A549 (cell line): Measurements from ENCODE around the gene PDS5A. TPM values are rescaled to one million over a fixed set of nuclear protein-coding genes. Genes with fewer than 3 reads are reported as not detected.

Experiments used
- ATAC-seq, 2 experiments: fragments of 200-7000 bp in 1 of 2; fragments of >200 bp in 1 of 2; cut with Nextera tagmentation in 1 of 2; cut with Tn5 transposase in 1 of 2; 3 replicates each; pipeline versions ENCODE4 v1.8.0 to v1.9.1; 2018 to 2020; ENCODE audit warnings: mild to moderate bottlenecking in 1 of 2, moderate library complexity in 1 of 2
- CTCF ChIA-PET: fragments of 300-600 bp; sonication (Branson Sonifier 250); formaldehyde crosslinking; extraction: SDS; loops from one replicate; lab custom pipeline; 2021; ENCODE audit warnings: antibody characterized with exemption, inconsistent platforms; lab: Yijun Ruan, JAX
- POLR2A ChIA-PET: fragments of 350-600 bp; formaldehyde crosslinking; extraction: SDS; loops from one replicate; lab custom pipeline; 2021; ENCODE audit warnings: antibody characterized with exemption, inconsistent platforms; lab: Yijun Ruan, JAX
- DNase-seq, 2 experiments: peaks; one replicate each; pipeline versions ENCODE4 v3.0.0 to v3.0.0-alpha.2; 2011 to 2016; ENCODE audit warnings: low read depth in 1 of 2, low spot score in 1 of 2
- FAIRE-seq: peaks from 2 replicates; lab custom pipeline; 2011; peaks lifted over from hg19 to GRCh38; lab: Jason Lieb, UNC
- H3K27ac ChIP-seq, 2 experiments: fragments of >200 bp; sonication (Bioruptor Twin); formaldehyde crosslinking; 3 replicates each; pipeline ENCODE4 v1.5.1; 2016 to 2017
- H3K4me1 ChIP-seq: fragments of >200 bp; sonication (Bioruptor Twin); formaldehyde crosslinking; 3 replicates; pipeline ENCODE4 v1.6.1; 2016
- H3K4me2 ChIP-seq: fragments of >200 bp; sonication (Bioruptor Twin); formaldehyde crosslinking; 3 replicates; pipeline ENCODE4 v1.6.1; 2016
- H3K4me3 ChIP-seq: fragments of >200 bp; sonication (Bioruptor Twin); formaldehyde crosslinking; 3 replicates; pipeline ENCODE4 v1.5.1; 2016
- H3K9me3 ChIP-seq: fragments of >200 bp; sonication (Bioruptor Twin); formaldehyde crosslinking; 3 replicates; pipeline ENCODE4 v1.6.1; 2016
- ATOH8 ChIP-seq: fragments of 250-450 bp; sonication (Bioruptor Pico); IDR thresholded peaks from 2 replicates; pipeline ENCODE4 v1.5.0; 2020; ENCODE audit warnings: low read depth, mild to moderate bottlenecking, moderate library complexity
- CBX2 ChIP-seq: fragments of 200-600 bp; sonication (generic); IDR thresholded peaks from 2 replicates; pipeline ENCODE4 v1.6.1; 2016; ENCODE audit warnings: low read depth, mild to moderate bottlenecking, borderline replicate concordance
- CHD2 ChIP-seq: fragments of 150-350 bp; IDR thresholded peaks from 2 replicates; pipeline ENCODE4 v1.6.1; 2014; ENCODE audit warnings: low read length; ENCODE audit not compliant: partially characterized antibody
- EHF ChIP-seq: fragments of 250-450 bp; sonication (Bioruptor Pico); IDR thresholded peaks from 2 replicates; pipeline ENCODE4 v1.5.0; 2020; ENCODE audit warnings: mild to moderate bottlenecking
- ESRRA ChIP-seq: fragments of 150-350 bp; IDR thresholded peaks from 2 replicates; pipeline ENCODE4 v1.6.1; 2014; ENCODE audit warnings: mild to moderate bottlenecking, low read length, borderline replicate concordance
- GATA3 ChIP-seq: IDR thresholded peaks from 2 replicates; pipeline ENCODE4 v1.6.1; 2012; ENCODE audit warnings: borderline replicate concordance
- HES2 ChIP-seq: fragments of >200 bp; sonication (Bioruptor Twin); formaldehyde crosslinking; IDR thresholded peaks from 2 replicates; pipeline ENCODE4 v1.6.1; 2016
- HOXB13 ChIP-seq: fragments of 250-450 bp; sonication (Bioruptor Pico); IDR thresholded peaks from 2 replicates; pipeline ENCODE4 v1.5.0; 2020; ENCODE audit warnings: low read depth, mild to moderate bottlenecking, moderate library complexity
- JUN ChIP-seq, 2 experiments: fragments of >200 bp; sonication (Bioruptor Twin); formaldehyde crosslinking; IDR thresholded peaks; 2 replicates in 1 of 2; 3 replicates in 1 of 2; pipeline ENCODE4 v1.6.1; 2016 to 2017
- JUNB ChIP-seq: fragments of >200 bp; sonication (Bioruptor Twin); formaldehyde crosslinking; IDR thresholded peaks from 2 replicates; pipeline ENCODE4 v1.6.1; 2016
- KDM1A ChIP-seq: fragments of 200-600 bp; sonication (generic); IDR thresholded peaks from 2 replicates; pipeline ENCODE4 v1.6.1; 2016; ENCODE audit warnings: low read depth, mild to moderate bottlenecking
- MAFK ChIP-seq: fragments of 450-650 bp; IDR thresholded peaks from 2 replicates; pipeline ENCODE4 v1.6.1; 2014; ENCODE audit not compliant: partially characterized antibody
- MAX ChIP-seq: IDR thresholded peaks from 2 replicates; pipeline ENCODE4 v1.6.1; 2012
- MAZ ChIP-seq: fragments of 150-350 bp; IDR thresholded peaks from 2 replicates; pipeline ENCODE4 v1.6.1; 2014; ENCODE audit warnings: antibody characterized with exemption, low read depth, low read length, borderline replicate concordance
- NPAS2 ChIP-seq: fragments of 250-450 bp; sonication (Bioruptor Pico); IDR thresholded peaks from 2 replicates; pipeline ENCODE4 v1.8.0; 2022; ENCODE audit warnings: mild to moderate bottlenecking, moderate library complexity, borderline replicate concordance
- NR3C1 ChIP-seq: fragments of >200 bp; sonication (Bioruptor Twin); formaldehyde crosslinking; IDR thresholded peaks from 3 replicates; pipeline ENCODE4 v1.6.1; 2017
- POLR2A ChIP-seq: IDR thresholded peaks from 2 replicates; pipeline ENCODE4 v1.6.1; 2012; ENCODE audit warnings: mild to moderate bottlenecking, low read length
- POLR2AphosphoS2 ChIP-seq: conservative IDR thresholded peaks from 2 replicates; pipeline ENCODE4 v1.6.1; 2012; ENCODE audit warnings: low read length, improper control_type of control experiment, inconsistent platforms
- RAD21 ChIP-seq, 2 experiments: fragments of >200 bp in 1 of 2; sonication (Bioruptor Twin) in 1 of 2; formaldehyde crosslinking in 1 of 2; IDR thresholded peaks in 1 of 2; conservative IDR thresholded peaks in 1 of 2; 2 replicates in 1 of 2; 3 replicates in 1 of 2; pipeline ENCODE4 v1.6.1; 2012 to 2018; ENCODE audit warnings: inconsistent platforms in 1 of 2
- RARB ChIP-seq: fragments of 250-450 bp; sonication (Bioruptor Pico); IDR thresholded peaks from 2 replicates; pipeline ENCODE4 v1.8.0; 2021; ENCODE audit warnings: mild to moderate bottlenecking, moderate library complexity
- RCOR1 ChIP-seq: fragments of 150-350 bp; IDR thresholded peaks from 2 replicates; pipeline ENCODE4 v1.6.1; 2014; ENCODE audit warnings: antibody characterized with exemption, low read length, low read depth
- SMC3 ChIP-seq: fragments of >200 bp; sonication (Bioruptor Twin); formaldehyde crosslinking; IDR thresholded peaks from 3 replicates; pipeline ENCODE4 v1.6.1; 2018; ENCODE audit warnings: inconsistent platforms
- SREBF2 ChIP-seq: fragments of 450-650 bp; IDR thresholded peaks from 2 replicates; pipeline ENCODE4 v1.6.1; 2014; ENCODE audit warnings: mild to moderate bottlenecking, moderate library complexity
- TP53 ChIP-seq: fragments of 250-450 bp; sonication (Bioruptor Pico); IDR thresholded peaks from 2 replicates; pipeline ENCODE4 v1.5.0; 2021; ENCODE audit warnings: mild to moderate bottlenecking, moderate library complexity
- ZC3H11A ChIP-seq: fragments of 450-650 bp; IDR thresholded peaks from 2 replicates; pipeline ENCODE4 v1.6.1; 2014; ENCODE audit warnings: antibody characterized with exemption, mild to moderate bottlenecking
- ZNF302 ChIP-seq: fragments of 250-450 bp; sonication (Bioruptor Pico); IDR thresholded peaks from 2 replicates; pipeline ENCODE4 v1.9.0; 2021; ENCODE audit warnings: inconsistent platforms, mild to moderate bottlenecking, moderate library complexity
- ZSCAN20 ChIP-seq: fragments of 250-450 bp; sonication (Bioruptor Pico); IDR thresholded peaks from 2 replicates; pipeline ENCODE4 v1.8.0; 2022; ENCODE audit warnings: mild to moderate bottlenecking, moderate library complexity
- WGBS: methylation state at CpG from one replicate; pipeline ENCODE4 v1.1.6; 2017; ENCODE audit errors: missing lambda C conversion rate; 5-methylcytosine and 5-hydroxymethylcytosine counted together
- polyA plus RNA-seq, 4 experiments: library from polyadenylated mRNA; depleted of rRNA in 3 of 4; stranded (reverse); fragments of >200 nt; fragmentation: RNase III in 1 of 4; extraction: RNeasy Plus Mini Kit Qiagen cat#74134 plus additional on column Dnase treatment in 1 of 4; gene quantifications; 2 replicates in 3 of 4; 3 replicates in 1 of 4; pipeline ENCODE4 v1.2.3, GENCODE V29; 2011 to 2017
- TF ChIP-seq, protein P1 (sequence below): fragments of 150-350 bp; IDR thresholded peaks from 2 replicates; pipeline ENCODE4 v1.6.1; 2014; ENCODE audit warnings: low read depth, mild to moderate bottlenecking, low read length

Gene PDS5A
- polyA plus RNA-seq, 2 of the 4 experiments (the other 2 are of a cell fraction) = 33.0 to 87.5 TPM

- TF ChIP-seq POLR2A (no peak), SMC3 (no peak), ESRRA (no peak), RARB (no peak), CHD2 (no peak), ZC3H11A (no peak), RCOR1 (no peak), EHF (CRISPR knock-in tag) (no peak), CBX2 (no peak), GATA3 (no peak), MAX (no peak), MAFK (no peak), KDM1A (no peak), HES2 (no peak)
- ChIA-PET POLR2A (no interaction called here), CTCF (interaction anchor here (0.6 to 1.8 kb wide), 3 partner anchors 10 to 120 kb away, joined by 3 to 5 read pairs (median 4); no protein-coding TSS in a partner anchor)
- WGBS = 80% methylated on average over 3 of the region's 3 CpGs
- ATAC-seq (no peak), DNase-seq (no peak), FAIRE-seq (no peak)
- no peak overlapping the region for H3K27ac ChIP-seq
- peaks cover 8% of the 10 kb centered on the region; the same call in 2 of the 3 replicates for H3K4me1 ChIP-seq
- H3K4me3 ChIP-seq = no peak overlapping the region
- no peaks in the 10 kb centered on the region for H3K9me3 ChIP-seq
- no peak overlapping the region for H3K4me2 ChIP-seq
These were observed 78.4 kb downstream of the PDS5A start for GRCh38 chr4:39899291-39899690.

- CTCF ChIA-PET = interaction anchor here (0.5 to 1.8 kb wide), 4 partner anchors 12 to 1103 kb away, joined by 3 to 5 read pairs (median 4); partner anchors contain the start of gene PDS5A
- no peak for ATAC-seq
- Histone ChIP-seq H3K9me3 (no peaks in the 10 kb centered on the region), H3K4me1 (peaks cover 8% of the 10 kb centered on the region; the same call in 2 of the 3 replicates), H3K4me2 (no peak overlapping the region), H3K4me3 (no peak overlapping the region), H3K27ac (no peak overlapping the region)
- FAIRE-seq = no peak
- no peak for TF ChIP-seq SREBF2
- TF ChIP-seq EHF (CRISPR knock-in tag) = no peak
- no peak for TF ChIP-seq NPAS2
- TF ChIP-seq MAZ = no peak
- no peak for TF ChIP-seq HES2
- POLR2A ChIA-PET = interaction anchor here (0.6 kb wide), 1 partner anchor 371 kb away, joined by 3 read pairs; the partner anchor contains the start of gene UGDH
- no peak for DNase-seq
- WGBS = 87% methylated on average over 1 of the region's 1 CpG
These were observed 79.7 kb downstream of the PDS5A start for GRCh38 chr4:39898015-39898414.

- POLR2A ChIA-PET = no interaction called here
- Histone ChIP-seq H3K4me1 (no peaks in the 10 kb centered on the region), H3K27ac (no peak overlapping the region), H3K4me3 (no peak overlapping the region), H3K4me2 (no peak overlapping the region), H3K9me3 (no peaks in the 10 kb centered on the region)
- FAIRE-seq (no peak), DNase-seq (no peak), ATAC-seq (no peak)
- 100% methylated on average over 3 of the region's 3 CpGs for WGBS
- CTCF ChIA-PET = interaction anchor here (1.2 kb wide), 1 partner anchor 8 kb away, joined by 3 read pairs; no protein-coding TSS in a partner anchor
- TF ChIP-seq HOXB13 (CRISPR knock-in tag) (no peak), NR3C1 (no peak), RAD21 (conservative IDR thresholded peaks at IDR 0.05 in 1 of 2, IDR thresholded peaks at IDR 0.05 in 1 of 2) (no peak), CHD2 (no peak), JUNB (no peak), TP53 (CRISPR knock-in tag) (no peak), NPAS2 (no peak), POLR2AphosphoS2 (no peak), EHF (CRISPR knock-in tag) (no peak), ATOH8 (CRISPR knock-in tag) (no peak), ZNF302 (CRISPR knock-in tag) (no peak), JUN (IDR thresholded peaks at IDR 0.05) (no peak), SREBF2 (no peak), CBX2 (no peak), ZSCAN20 (no peak), GATA3 (no peak), MAFK (no peak)
- TF ChIP-seq, protein P1, sequence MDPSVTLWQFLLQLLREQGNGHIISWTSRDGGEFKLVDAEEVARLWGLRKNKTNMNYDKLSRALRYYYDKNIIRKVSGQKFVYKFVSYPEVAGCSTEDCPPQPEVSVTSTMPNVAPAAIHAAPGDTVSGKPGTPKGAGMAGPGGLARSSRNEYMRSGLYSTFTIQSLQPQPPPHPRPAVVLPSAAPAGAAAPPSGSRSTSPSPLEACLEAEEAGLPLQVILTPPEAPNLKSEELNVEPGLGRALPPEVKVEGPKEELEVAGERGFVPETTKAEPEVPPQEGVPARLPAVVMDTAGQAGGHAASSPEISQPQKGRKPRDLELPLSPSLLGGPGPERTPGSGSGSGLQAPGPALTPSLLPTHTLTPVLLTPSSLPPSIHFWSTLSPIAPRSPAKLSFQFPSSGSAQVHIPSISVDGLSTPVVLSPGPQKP = no peak
These were observed 84.0 kb downstream of the PDS5A start for GRCh38 chr4:39893693-39894072.
